ENCODE data around the gene MICOS13.

MICOS13 gene

GRCh38 chr19:5697890-5698634 lies 17.7 kb upstream of the MICOS13 start (continued):
- TF ChIP-seq KLF9 (tag by site-specific recombination; IDR thresholded peaks at IDR 0.05; ENCODE audit: low read depth) (no peak), ZNF558 (tag by site-specific recombination; IDR thresholded peaks at IDR 0.05) (no peak), HOXA7 (CRISPR knock-in tag; IDR thresholded peaks at IDR 0.05; ENCODE audit: borderline replicate concordance) (no peak), TCF7L2 (IDR thresholded peaks at IDR 0.05; ENCODE audit: borderline replicate concordance, low read depth, low read length) (no peak)

GRCh38 chr19:5697022-5697889 lies 16.9 kb upstream of the MICOS13 start:
- H3K36me3 ChIP-seq (ENCODE audit: control insufficient read depth in 2 of 2, insufficient read depth in 1 of 2, low read length in 2 of 2): peaks cover 17 to 74% of the 10 kb centered on the region in 2 experiments; a peak in 2 of 3 replicates
- ChIA-PET CTCF (interaction anchor here (0.7 to 1.2 kb wide), 3 partner anchors 10 to 107 kb away, joined by 3 to 4 read pairs (median 4); no protein-coding TSS in a partner anchor), POLR2A (interaction anchor here (0.7 to 3.0 kb wide), 7 partner anchors 7 to 107 kb away, joined by 3 to 12 read pairs (median 5); partner anchors contain the start of genes CATSPERD, LONP1, NRTN and RPL36)
- H3K9me3 ChIP-seq (ENCODE audit: control insufficient read depth, insufficient read depth, low read depth, low read length): no peaks in the 10 kb centered on the region
- H3K4me3 ChIP-seq (ENCODE audit: low read depth, low read length): no peak overlapping the region
- no peaks in the 10 kb centered on the region; the same call in 1 of the 2 replicates for H3K4me1 ChIP-seq (ENCODE audit: control insufficient read depth, insufficient read depth, low read length)
- peak overlapping the region; percentile 66 for H3K27ac ChIP-seq (ENCODE audit: extremely low read depth, low read depth, low read length)
- TF ChIP-seq ZNF214 (tag by site-specific recombination; IDR thresholded peaks at IDR 0.05; ENCODE audit: borderline replicate concordance) (no peak), ZNF350 (tag by site-specific recombination; IDR thresholded peaks at IDR 0.05) (no peak), ZNF747 (tag by site-specific recombination; IDR thresholded peaks at IDR 0.05) (no peak), ZNF623 (tag by site-specific recombination; IDR thresholded peaks at IDR 0.05) (peak; percentile 100), ZNF449 (tag by site-specific recombination; IDR thresholded peaks at IDR 0.05) (no peak), ZSCAN30 (tag by site-specific recombination; IDR thresholded peaks at IDR 0.05) (peak; percentile 96), ZNF692 (tag by site-specific recombination; IDR thresholded peaks at IDR 0.05) (peak; percentile 50), ZNF596 (tag by site-specific recombination; IDR thresholded peaks at IDR 0.05) (no peak), SP7 (tag by site-specific recombination; IDR thresholded peaks at IDR 0.05) (peak; percentile 31), ZNF704 (tag by site-specific recombination; IDR thresholded peaks at IDR 0.05) (no peak), ZBTB1 (tag by site-specific recombination; IDR thresholded peaks at IDR 0.05) (no peak), KLF10 (tag by site-specific recombination; IDR thresholded peaks at IDR 0.05) (no peak), GLIS1 (tag by site-specific recombination; IDR thresholded peaks at IDR 0.05) (peak; percentile 81), ZNF664 (tag by site-specific recombination; IDR thresholded peaks at IDR 0.05) (no peak), ZNF354C (tag by site-specific recombination; IDR thresholded peaks at IDR 0.05; ENCODE audit: borderline replicate concordance, low read depth) (no peak), ZNF211 (tag by site-specific recombination; IDR thresholded peaks at IDR 0.05; ENCODE audit: low read depth) (no peak), ZNF571 (tag by site-specific recombination; IDR thresholded peaks at IDR 0.05) (no peak), ZNF600 (tag by site-specific recombination; IDR thresholded peaks at IDR 0.05) (peak; percentile 91), ZNF677 (tag by site-specific recombination; IDR thresholded peaks at IDR 0.05) (no peak)
- TF ChIP-seq, protein P1, sequence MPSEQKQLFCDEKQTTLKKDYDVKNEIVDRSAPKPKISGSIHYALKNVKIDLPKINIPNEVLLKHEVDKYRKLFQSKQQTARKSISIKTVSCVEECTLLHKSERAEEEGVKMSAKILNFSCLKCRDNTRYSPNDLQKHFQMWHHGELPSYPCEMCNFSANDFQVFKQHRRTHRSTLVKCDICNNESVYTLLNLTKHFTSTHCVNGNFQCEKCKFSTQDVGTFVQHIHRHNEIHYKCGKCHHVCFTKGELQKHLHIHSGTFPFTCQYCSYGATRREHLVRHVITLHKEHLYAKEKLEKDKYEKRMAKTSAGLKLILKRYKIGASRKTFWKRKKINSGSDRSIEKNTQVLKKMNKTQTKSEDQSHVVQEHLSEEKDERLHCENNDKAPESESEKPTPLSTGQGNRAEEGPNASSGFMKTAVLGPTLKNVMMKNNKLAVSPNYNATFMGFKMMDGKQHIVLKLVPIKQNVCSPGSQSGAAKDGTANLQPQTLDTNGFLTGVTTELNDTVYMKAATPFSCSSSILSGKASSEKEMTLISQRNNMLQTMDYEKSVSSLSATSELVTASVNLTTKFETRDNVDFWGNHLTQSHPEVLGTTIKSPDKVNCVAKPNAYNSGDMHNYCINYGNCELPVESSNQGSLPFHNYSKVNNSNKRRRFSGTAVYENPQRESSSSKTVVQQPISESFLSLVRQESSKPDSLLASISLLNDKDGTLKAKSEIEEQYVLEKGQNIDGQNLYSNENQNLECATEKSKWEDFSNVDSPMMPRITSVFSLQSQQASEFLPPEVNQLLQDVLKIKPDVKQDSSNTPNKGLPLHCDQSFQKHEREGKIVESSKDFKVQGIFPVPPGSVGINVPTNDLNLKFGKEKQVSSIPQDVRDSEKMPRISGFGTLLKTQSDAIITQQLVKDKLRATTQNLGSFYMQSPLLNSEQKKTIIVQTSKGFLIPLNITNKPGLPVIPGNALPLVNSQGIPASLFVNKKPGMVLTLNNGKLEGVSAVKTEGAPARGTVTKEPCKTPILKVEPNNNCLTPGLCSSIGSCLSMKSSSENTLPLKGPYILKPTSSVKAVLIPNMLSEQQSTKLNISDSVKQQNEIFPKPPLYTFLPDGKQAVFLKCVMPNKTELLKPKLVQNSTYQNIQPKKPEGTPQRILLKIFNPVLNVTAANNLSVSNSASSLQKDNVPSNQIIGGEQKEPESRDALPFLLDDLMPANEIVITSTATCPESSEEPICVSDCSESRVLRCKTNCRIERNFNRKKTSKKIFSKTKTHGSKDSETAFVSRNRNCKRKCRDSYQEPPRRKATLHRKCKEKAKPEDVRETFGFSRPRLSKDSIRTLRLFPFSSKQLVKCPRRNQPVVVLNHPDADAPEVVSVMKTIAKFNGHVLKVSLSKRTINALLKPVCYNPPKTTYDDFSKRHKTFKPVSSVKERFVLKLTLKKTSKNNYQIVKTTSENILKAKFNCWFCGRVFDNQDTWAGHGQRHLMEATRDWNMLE (tag by site-specific recombination; conservative IDR thresholded peaks at IDR 0.05; ENCODE audit: low read depth): no peak

All from HEK293 (cell line).